HG02623 (cell line): ENCODE data around the gene RAB39B.
A peak's percentile ranks its signal among the peaks of the same experiment; 100 is the strongest.
"Not testable (repeated sequence)": the region's sequence is repeated elsewhere in the genome, so short reads cannot be mapped to it uniquely, and the experiment has no call there.

Experiments
- ATAC-seq: cut with Tn5 transposase; IDR thresholded peaks from one replicate; pipeline ENCODE4 v1.9.1; 2021; ENCODE audit warnings: moderate library complexity; ENCODE audit not compliant: unreplicated experiment

RAB39B gene

GRCh38 chrX:155263854-155264628, at the start of gene RAB39B:
Gene RAB39B, minus strand, starts transcription at chrX:155264491. Its CDS starts 203 bp downstream, at chrX:155264288.
- ATAC-seq, result peak; percentile 93

- no peak for ATAC-seq
Measured at GRCh38 chrX:155313766-155314165, 49.5 kb upstream of the RAB39B start.

GRCh38 chrX:155293771-155294170, 29.5 kb upstream of the RAB39B start:
- ATAC-seq, result no peak

GRCh38 chrX:155279873-155280272, 15.6 kb upstream of the RAB39B start:
- ATAC-seq, result no peak

- no peak for ATAC-seq
Measured at GRCh38 chrX:155270969-155271368, 6.7 kb upstream of the RAB39B start.

- ATAC-seq, result not testable (repeated sequence)
Measured at GRCh38 chrX:155267995-155268394, 3.7 kb upstream of the RAB39B start.

- ATAC-seq, result no peak
Measured at GRCh38 chrX:155266439-155266838, 2.1 kb upstream of the RAB39B start.

- ATAC-seq, result no peak
Measured at GRCh38 chrX:155262970-155263754, 1.1 kb downstream of the RAB39B start.

- ATAC-seq, result no peak
Measured at GRCh38 chrX:155259752-155260151, 4.5 kb downstream of the RAB39B start.

GRCh38 chrX:155251391-155251790, 12.9 kb downstream of the RAB39B start:
- ATAC-seq, result no peak

- ATAC-seq, result no peak
Measured at GRCh38 chrX:155247497-155247896, 16.8 kb downstream of the RAB39B start.

- ATAC-seq, result no peak
Measured at GRCh38 chrX:155246748-155247147, 17.5 kb downstream of the RAB39B start.

GRCh38 chrX:155242300-155242699, 22.0 kb downstream of the RAB39B start:
- no peak for ATAC-seq

GRCh38 chrX:155237719-155238118, 26.6 kb downstream of the RAB39B start:
- no peak for ATAC-seq

GRCh38 chrX:155235891-155236290, 28.4 kb downstream of the RAB39B start:
- ATAC-seq, result no peak

GRCh38 chrX:155231163-155231562, 33.1 kb downstream of the RAB39B start:
- ATAC-seq, result peak; percentile 96

GRCh38 chrX:155225774-155226173, 38.5 kb downstream of the RAB39B start:
- ATAC-seq, result no peak

- ATAC-seq, result not testable (repeated sequence)
Measured at GRCh38 chrX:155223746-155224145, 40.5 kb downstream of the RAB39B start.

GRCh38 chrX:155221351-155221750, 42.9 kb downstream of the RAB39B start:
- no peak for ATAC-seq

- no peak for ATAC-seq
Measured at GRCh38 chrX:155218777-155219176, 45.5 kb downstream of the RAB39B start.

- no peak for ATAC-seq
Measured at GRCh38 chrX:155216940-155217440, 47.3 kb downstream of the RAB39B start.
